Central memory CD8-positive, alpha-beta T cell (primary cell): ENCODE measurements around the gene IL27RA.

Experiments used
- ATAC-seq: fragments of 150-1000 bp; cut with Tn5 transposase; replicated peaks from 2 replicates; pipeline ENCODE4 v1.10.0; 2022; ENCODE audit warnings: mild to moderate bottlenecking, moderate FRiP score, moderate number of reproducible peaks; ENCODE audit not compliant: poor library complexity, severe bottlenecking; ENCODE audit errors: extremely low read depth
- DNase-seq, 2 donors: peaks; one replicate each; pipeline ENCODE4 v3.0.0; 2021; ENCODE audit warnings: low spot score in 2 of 2
- H3K27ac Mint-ChIP-seq: one replicate; pipeline ENCODE4 v1.8.0; 2022; ENCODE audit warnings: low read depth, mild to moderate bottlenecking, moderate library complexity, mixed read lengths
- H3K27me3 Mint-ChIP-seq: one replicate; pipeline ENCODE4 v1.8.0; 2022; ENCODE audit warnings: mixed read lengths
- H3K36me3 Mint-ChIP-seq: one replicate; pipeline ENCODE4 v1.8.0; 2022; ENCODE audit warnings: mild to moderate bottlenecking, moderate library complexity, mixed read lengths; ENCODE audit not compliant: insufficient read depth
- H3K4me1 Mint-ChIP-seq: one replicate; pipeline ENCODE4 v1.8.0; 2022; ENCODE audit warnings: mixed read lengths
- H3K4me3 Mint-ChIP-seq: one replicate; pipeline ENCODE4 v1.8.0; 2022; ENCODE audit warnings: mild to moderate bottlenecking, moderate library complexity, mixed read lengths
- H3K9me3 Mint-ChIP-seq: one replicate; pipeline ENCODE4 v1.8.0; 2022; ENCODE audit warnings: mixed read lengths

Gene IL27RA

DNA sequence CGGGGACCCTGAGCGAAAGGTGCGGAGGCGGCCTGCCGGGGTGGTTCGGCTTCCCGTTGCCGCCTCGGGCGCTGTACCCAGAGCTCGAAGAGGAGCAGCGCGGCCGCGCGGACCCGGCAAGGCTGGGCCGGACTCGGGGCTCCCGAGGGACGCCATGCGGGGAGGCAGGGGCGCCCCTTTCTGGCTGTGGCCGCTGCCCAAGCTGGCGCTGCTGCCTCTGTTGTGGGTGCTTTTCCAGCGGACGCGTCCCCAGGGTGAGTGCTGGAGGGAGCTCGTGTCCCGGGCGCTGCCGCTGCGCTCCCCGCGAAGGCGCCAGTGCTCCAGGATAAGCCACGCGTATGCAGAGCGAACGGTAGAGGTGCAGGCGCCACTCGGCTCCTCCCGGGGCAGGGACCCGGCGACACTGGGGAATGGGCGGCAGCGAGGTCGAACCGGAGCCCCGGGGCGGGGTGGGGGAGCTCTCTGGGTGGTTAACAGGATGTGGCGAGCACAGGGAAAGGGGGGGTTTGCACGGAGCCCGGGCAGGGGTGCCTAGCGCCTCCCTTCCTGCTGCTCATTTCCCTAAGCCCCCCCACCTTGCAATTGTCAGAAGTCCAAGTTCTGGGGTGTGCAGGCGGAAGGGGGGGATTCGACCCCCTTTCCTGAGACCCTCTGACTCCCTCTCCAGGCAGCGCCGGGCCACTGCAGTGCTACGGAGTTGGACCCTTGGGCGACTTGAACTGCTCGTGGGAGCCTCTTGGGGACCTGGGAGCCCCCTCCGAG, at the start of gene IL27RA:
Gene IL27RA (plus strand): TSS at position 44 of the 762 bp plus-strand sequence. CDS start 111 bp downstream, at position 155.
- DNase-seq (peak; percentile 72 to 84), ATAC-seq (peak; percentile 86)
- H3K27ac Mint-ChIP-seq, result peak within 1 kb of the TSS; percentile 94
- H3K4me1 Mint-ChIP-seq, result peaks cover 53% of the 10 kb centered on the region
- peak within 1 kb of the TSS; percentile 96 for H3K4me3 Mint-ChIP-seq
- no peaks in the 10 kb centered on the region for H3K27me3 Mint-ChIP-seq
- no peaks in the 10 kb centered on the region for H3K9me3 Mint-ChIP-seq
- H3K36me3 Mint-ChIP-seq, result peaks cover 37% of the 10 kb centered on the region

DNA sequence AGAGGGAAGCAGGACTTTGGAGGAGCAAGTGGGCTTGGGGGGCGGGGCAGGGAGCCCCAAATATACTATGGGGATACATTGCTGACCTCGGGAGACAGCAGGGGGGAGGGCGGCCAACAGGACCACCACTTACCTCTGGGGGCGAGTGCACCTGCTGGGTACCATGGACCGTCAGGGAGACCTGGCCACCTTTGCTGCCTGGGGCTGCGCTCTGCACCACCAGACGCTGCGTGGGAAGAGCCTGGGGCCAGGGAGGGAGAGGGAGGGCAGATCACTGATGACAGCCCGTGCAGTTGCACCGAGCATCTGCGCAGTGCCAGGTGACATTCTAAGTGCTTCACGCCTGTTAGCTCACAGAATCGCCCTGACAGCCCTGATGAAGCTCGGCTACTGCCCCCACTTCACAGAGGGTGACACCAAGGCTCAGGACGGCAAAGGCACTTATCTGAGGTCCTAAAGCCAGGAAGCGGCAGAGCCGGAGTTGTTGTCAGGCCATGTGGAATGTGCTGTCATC, 49.5 kb upstream of the IL27RA start:
- Mint-ChIP-seq H3K4me3 (no peak overlapping the region), H3K36me3 (peaks cover 10% of the 10 kb centered on the region), H3K27ac (peak overlapping the region; percentile 44), H3K9me3 (no peaks in the 10 kb centered on the region), H3K27me3 (no peaks in the 10 kb centered on the region), H3K4me1 (peaks cover 20% of the 10 kb centered on the region)
- no peak for ATAC-seq
- DNase-seq, result no peak

- Mint-ChIP-seq H3K27me3 (no peaks in the 10 kb centered on the region), H3K9me3 (no peaks in the 10 kb centered on the region), H3K4me3 (no peak overlapping the region), H3K4me1 (peaks cover 26% of the 10 kb centered on the region), H3K27ac (no peak overlapping the region), H3K36me3 (peaks cover 10% of the 10 kb centered on the region)
- no peak for ATAC-seq
- no peak for DNase-seq
These were observed 48.8 kb upstream of the IL27RA start for GRCh38 chr19:13982773-13983172.

GRCh38 chr19:13983213-13983889, 48.2 kb upstream of the IL27RA start:
- peak overlapping the region; percentile 75 for H3K27ac Mint-ChIP-seq
- peaks cover 26% of the 10 kb centered on the region for H3K4me1 Mint-ChIP-seq
- no peaks in the 10 kb centered on the region for H3K27me3 Mint-ChIP-seq

GRCh38 chr19:13984186-13984585, 47.4 kb upstream of the IL27RA start:
- H3K4me1 Mint-ChIP-seq, result peaks cover 34% of the 10 kb centered on the region
- DNase-seq (no peak), ATAC-seq (no peak)
- H3K9me3 Mint-ChIP-seq, result no peaks in the 10 kb centered on the region
- peaks cover 16% of the 10 kb centered on the region for H3K36me3 Mint-ChIP-seq
- H3K27me3 Mint-ChIP-seq, result no peaks in the 10 kb centered on the region
- H3K27ac Mint-ChIP-seq, result no peak overlapping the region
- no peak overlapping the region for H3K4me3 Mint-ChIP-seq

More at GRCh38 chr19:13983213-13983889, 48.2 kb upstream of the IL27RA start:
- H3K9me3 Mint-ChIP-seq, result no peaks in the 10 kb centered on the region
- no peak overlapping the region for H3K4me3 Mint-ChIP-seq
- H3K36me3 Mint-ChIP-seq, result peaks cover 12% of the 10 kb centered on the region
- DNase-seq (no peak), ATAC-seq (no peak)

DNA sequence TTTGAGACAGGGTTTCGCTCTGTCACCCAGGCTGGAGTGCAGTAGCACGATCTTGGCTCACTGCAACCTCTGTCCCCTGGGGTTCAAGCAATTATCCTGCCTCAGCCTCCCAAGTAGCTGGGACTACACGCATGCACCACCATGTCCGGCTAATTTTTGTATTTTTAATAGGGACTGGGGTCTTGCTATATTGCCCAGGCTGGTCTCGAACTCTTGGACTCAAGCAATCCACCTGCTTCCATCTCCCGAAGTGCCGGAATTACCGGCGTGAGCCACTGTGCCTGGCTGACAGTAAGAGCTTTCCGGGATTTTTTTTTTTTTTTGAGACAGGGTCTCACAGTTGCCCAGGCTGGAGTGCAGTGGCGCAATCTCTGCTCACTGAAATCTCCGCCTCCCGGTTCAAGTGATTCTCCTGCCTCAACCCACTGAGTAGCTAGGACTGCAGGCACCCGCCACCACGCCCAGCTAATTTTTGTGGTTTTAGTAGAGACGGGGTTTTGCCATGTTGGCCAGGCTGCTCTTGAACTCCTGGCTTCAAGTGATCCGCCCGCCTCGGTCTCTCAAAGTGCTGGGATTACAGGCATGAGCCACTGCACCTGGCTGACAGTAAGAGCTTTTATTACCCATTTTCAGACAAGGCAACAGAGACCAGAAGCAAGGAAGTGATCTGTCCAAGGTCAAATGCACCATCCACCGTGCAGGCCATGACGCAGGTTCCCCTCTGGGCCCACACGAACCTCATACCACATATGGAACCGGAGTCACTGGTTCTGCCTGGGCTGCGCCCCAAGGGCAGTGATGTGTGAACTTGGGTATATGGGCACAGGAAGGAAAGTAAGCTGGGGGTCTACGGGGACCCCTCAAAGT, 46.5 kb upstream of the IL27RA start:
- Mint-ChIP-seq H3K36me3 (peaks cover 17% of the 10 kb centered on the region), H3K4me1 (peaks cover 43% of the 10 kb centered on the region), H3K27me3 (no peaks in the 10 kb centered on the region), H3K27ac (peak overlapping the region; percentile 99), H3K4me3 (peak overlapping the region; percentile 59), H3K9me3 (no peaks in the 10 kb centered on the region)
- ATAC-seq (no peak), DNase-seq (no peak)

- H3K4me3 Mint-ChIP-seq, result peak overlapping the region; percentile 59
- DNase-seq (no peak), ATAC-seq (peak; percentile 2)
- H3K36me3 Mint-ChIP-seq, result peaks cover 19% of the 10 kb centered on the region
- peak overlapping the region; percentile 99 for H3K27ac Mint-ChIP-seq
- no peaks in the 10 kb centered on the region for H3K27me3 Mint-ChIP-seq
- H3K4me1 Mint-ChIP-seq, result peaks cover 44% of the 10 kb centered on the region
- H3K9me3 Mint-ChIP-seq, result no peaks in the 10 kb centered on the region
These were observed 45.7 kb upstream of the IL27RA start for GRCh38 chr19:13985771-13986347.

GRCh38 chr19:13986348-13986904, 45.1 kb upstream of the IL27RA start:
- H3K9me3 Mint-ChIP-seq, result no peaks in the 10 kb centered on the region
- peak overlapping the region; percentile 59 for H3K4me3 Mint-ChIP-seq
- peak overlapping the region; percentile 99 for H3K27ac Mint-ChIP-seq
- peaks cover 20% of the 10 kb centered on the region for H3K36me3 Mint-ChIP-seq
- DNase-seq, result peak; percentile 97 to 98
- H3K27me3 Mint-ChIP-seq, result no peaks in the 10 kb centered on the region
- peaks cover 44% of the 10 kb centered on the region for H3K4me1 Mint-ChIP-seq
- ATAC-seq, result peak; percentile 93

DNA sequence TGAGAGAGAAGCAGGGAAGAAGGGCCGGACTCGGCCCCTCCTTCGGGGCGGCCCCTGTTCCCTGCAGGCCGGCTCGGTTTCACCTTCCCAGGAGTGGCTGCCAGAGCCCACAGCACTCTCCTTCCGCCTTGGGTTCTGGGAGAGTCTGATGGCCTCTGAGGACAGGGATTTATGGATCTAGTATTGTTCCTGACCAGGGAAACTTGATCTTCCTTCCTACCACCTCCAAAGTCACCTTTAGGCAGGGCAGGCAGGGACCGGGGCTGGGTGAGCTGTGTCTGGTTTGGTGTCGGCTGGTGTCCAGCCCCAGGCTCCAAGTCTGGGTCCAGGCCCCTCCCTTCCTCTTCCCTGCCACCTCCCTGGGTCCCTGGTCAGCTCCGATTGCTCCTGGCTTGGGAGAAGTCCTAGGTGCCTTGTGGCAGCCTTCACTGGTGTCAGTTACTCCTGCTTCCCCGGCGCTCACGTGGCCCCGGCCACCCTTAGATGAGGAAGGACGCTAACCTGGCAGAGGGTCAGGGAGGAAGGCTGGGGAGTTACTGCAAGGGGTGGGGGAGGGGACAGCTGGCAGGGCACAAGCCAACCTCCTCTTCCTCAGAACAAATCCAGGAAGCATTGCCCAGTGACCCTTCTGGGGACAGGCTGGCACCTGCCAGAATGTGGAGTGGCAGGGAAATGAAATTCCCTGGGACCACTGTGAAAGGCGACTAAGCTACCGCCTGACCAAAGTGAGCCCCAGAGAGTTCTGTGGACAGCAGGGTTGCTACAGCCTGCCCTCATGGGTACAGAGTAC, 44.3 kb upstream of the IL27RA start:
- no peak for DNase-seq
- Mint-ChIP-seq H3K4me3 (peak overlapping the region; percentile 59), H3K36me3 (peaks cover 24% of the 10 kb centered on the region), H3K4me1 (peaks cover 48% of the 10 kb centered on the region), H3K9me3 (no peaks in the 10 kb centered on the region), H3K27ac (peak overlapping the region; percentile 99), H3K27me3 (no peaks in the 10 kb centered on the region)
- ATAC-seq, result no peak

- no peaks in the 10 kb centered on the region for H3K27me3 Mint-ChIP-seq
- no peak overlapping the region for H3K4me3 Mint-ChIP-seq
- DNase-seq (no peak), ATAC-seq (no peak)
- no peaks in the 10 kb centered on the region for H3K9me3 Mint-ChIP-seq
- peak overlapping the region; percentile 94 for H3K27ac Mint-ChIP-seq
- H3K4me1 Mint-ChIP-seq, result peaks cover 50% of the 10 kb centered on the region
- peaks cover 32% of the 10 kb centered on the region for H3K36me3 Mint-ChIP-seq
These were observed 42.1 kb upstream of the IL27RA start for GRCh38 chr19:13989487-13989886.

- Mint-ChIP-seq H3K27ac (peak overlapping the region; percentile 94), H3K27me3 (no peaks in the 10 kb centered on the region), H3K4me3 (peak overlapping the region; percentile 34), H3K4me1 (peaks cover 50% of the 10 kb centered on the region), H3K36me3 (peaks cover 32% of the 10 kb centered on the region), H3K9me3 (no peaks in the 10 kb centered on the region)
- ATAC-seq, result no peak
- no peak for DNase-seq
These were observed 41.5 kb upstream of the IL27RA start for GRCh38 chr19:13990085-13990484.
